Mucosa of descending colon (tissue), 3 donors: Measurements from ENCODE around the gene RAB5IF. TPM values are rescaled to one million over a fixed set of nuclear protein-coding genes. Genes with fewer than 3 reads are reported as not detected.

ENCODE experiments used
- ATAC-seq: fragments of 200-7000 bp; cut with Tn5 transposase; one replicate; pipeline ENCODE4 v1.9.1; 2020; ENCODE audit warnings: mild to moderate bottlenecking, moderate library complexity
- DNase-seq, 3 donors: peaks; one replicate each; pipeline ENCODE4 v3.0.0-alpha.2; 2020
- H3K36me3 ChIP-seq: fragments of 200-600 bp; one replicate; pipeline ENCODE4 v1.8.0; 2021; ENCODE audit warnings: low read depth, mild to moderate bottlenecking
- H3K4me1 ChIP-seq: fragments of 200-600 bp; one replicate; pipeline ENCODE4 v1.8.0; 2021; ENCODE audit warnings: low read depth, mild to moderate bottlenecking
- H3K4me3 ChIP-seq: fragments of 200-600 bp; one replicate; pipeline ENCODE4 v1.8.0; 2021; ENCODE audit warnings: mild to moderate bottlenecking
- H3K9me3 ChIP-seq: fragments of 200-600 bp; one replicate; pipeline ENCODE4 v1.8.0; 2021; ENCODE audit warnings: mild to moderate bottlenecking
- CTCF ChIP-seq: fragments of 200-600 bp; IDR thresholded peaks from one replicate; pipeline ENCODE4 v1.8.0; 2022; ENCODE audit warnings: antibody characterized with exemption, mild to moderate bottlenecking
- intact Hi-C, 2 donors: fragments of 100-400 bp; cut with DNase I in 1 of 2; cut with micrococcal nuclease in 1 of 2; formaldehyde crosslinking; loops; one replicate each; pipeline versions ENCODE4 v1.11.0 to v1.11.1; 2022; cut with DNase I, micrococcal nuclease
- total RNA-seq, 3 donors: library from RNA; stranded (reverse); fragmentation: NEBNext Ultra II Directional in 2 of 3; extraction: Animal tissue kit (Norgen Biotek cat#: 25700) in 2 of 3; gene quantifications; one replicate each; pipeline versions ENCODE4 v1.2.1 to v1.2.4, GENCODE V29; 2021 to 2023
- donor health status: DM: no; HTN: no; CAD: no; lungs with moderate emphysema.
- donor health status: DM: no; HTN: no; CAD: no.
- donor health status: DM: no; HTN: yes; CAD: no.

The RAB5IF gene
- total RNA-seq, 3 donors from 2014 or later: 96.2 to 150 (median 128) TPM

- Histone ChIP-seq H3K4me3 (no peak overlapping the region), H3K4me1 (no peaks in the 10 kb centered on the region), H3K36me3 (no peaks in the 10 kb centered on the region), H3K9me3 (no peaks in the 10 kb centered on the region)
- intact Hi-C loops: no loop called here
- DNase-seq (no peak), ATAC-seq (no peak)
- TF ChIP-seq CTCF: no peak
These were observed 9.4 kb downstream of the RAB5IF start for GRCh38 chr20:36614781-36615557.

- DNase-seq (no peak), ATAC-seq (no peak)
- intact Hi-C loops: no loop called here
- H3K9me3 ChIP-seq: no peaks in the 10 kb centered on the region
- H3K4me3 ChIP-seq: no peak overlapping the region
- no peak for TF ChIP-seq CTCF
- H3K4me1 ChIP-seq: peaks cover 4% of the 10 kb centered on the region
- H3K36me3 ChIP-seq: no peaks in the 10 kb centered on the region
These were observed 15.3 kb downstream of the RAB5IF start for GRCh38 chr20:36620917-36621316.

DNA sequence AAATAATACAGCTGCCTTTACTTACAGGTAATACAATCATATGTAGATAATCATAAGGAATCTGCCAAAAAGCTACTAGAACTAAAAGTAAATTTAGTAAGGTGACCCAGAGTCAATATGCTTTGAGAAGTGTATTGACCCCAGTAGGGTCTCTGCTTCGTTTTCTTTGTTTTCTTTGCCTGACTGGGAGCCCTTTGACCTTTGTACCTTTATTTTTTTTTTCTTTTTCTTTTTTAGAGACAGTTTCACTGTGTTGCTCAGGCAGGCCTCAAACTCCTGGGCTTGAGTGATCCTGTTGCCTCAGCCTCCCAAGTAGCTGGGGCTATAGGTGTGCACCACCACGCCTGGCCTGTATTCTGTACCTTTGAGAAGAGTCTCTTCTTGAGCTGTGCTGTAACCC, 17.9 kb downstream of the RAB5IF start:
- no peak for ATAC-seq
- DNase-seq: no peak
- Histone ChIP-seq H3K36me3 (no peaks in the 10 kb centered on the region), H3K9me3 (no peaks in the 10 kb centered on the region), H3K4me3 (no peak overlapping the region), H3K4me1 (peaks cover 4% of the 10 kb centered on the region)
- TF ChIP-seq CTCF: no peak
- intact Hi-C loops: no loop called here

DNA sequence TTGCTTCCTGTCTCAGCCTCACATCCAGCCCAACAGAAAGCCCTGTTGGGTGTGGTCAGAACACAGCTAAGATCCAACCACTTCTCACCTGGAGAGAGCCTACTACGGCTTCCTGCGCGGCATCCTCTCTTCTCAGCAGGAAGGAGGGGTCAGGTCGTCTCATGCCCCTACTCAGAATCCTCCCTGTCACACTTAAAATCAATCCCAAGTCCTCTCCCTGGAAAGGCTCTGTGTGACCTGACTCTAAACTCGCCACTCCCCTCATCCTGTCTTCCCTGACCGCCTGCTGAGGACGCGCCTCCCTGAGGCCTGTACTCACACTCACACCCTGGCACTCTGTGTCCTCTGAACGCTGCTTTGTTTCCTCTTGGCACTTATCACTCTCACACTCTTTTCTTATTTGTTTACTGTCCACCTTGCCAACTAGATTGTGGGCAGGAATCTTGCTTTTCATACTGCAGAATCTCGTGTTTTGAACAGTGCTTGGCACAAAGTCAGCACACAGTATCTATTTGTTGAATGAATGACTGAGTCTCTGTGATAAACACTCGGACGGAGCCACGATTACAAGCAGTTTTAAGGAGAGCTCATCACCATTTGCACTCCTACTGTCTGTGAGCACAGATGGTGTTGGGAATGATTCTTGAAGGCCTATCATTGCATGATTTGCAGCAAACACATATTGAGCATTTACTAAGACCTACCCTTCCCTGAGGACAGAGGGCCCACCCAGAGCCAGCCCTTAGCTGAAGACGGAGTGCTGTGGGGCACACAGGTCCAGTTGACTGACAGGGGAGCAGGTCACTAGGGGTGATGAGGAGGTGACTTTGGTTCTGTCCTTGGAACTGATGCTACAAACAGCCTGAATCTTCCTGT, 18.7 kb downstream of the RAB5IF start:
- H3K9me3 ChIP-seq: no peaks in the 10 kb centered on the region
- peak; percentile 98 for ATAC-seq

GRCh38 chr20:36624944-36625324, 19.4 kb downstream of the RAB5IF start:
- peaks cover 4% of the 10 kb centered on the region for H3K4me1 ChIP-seq
- ATAC-seq (no peak), DNase-seq (no peak)
- intact Hi-C loops: no loop called here
- no peaks in the 10 kb centered on the region for H3K9me3 ChIP-seq
- H3K36me3 ChIP-seq: no peaks in the 10 kb centered on the region
- no peak for TF ChIP-seq CTCF
- no peak overlapping the region for H3K4me3 ChIP-seq

More for the DNA sequence above, 18.7 kb downstream of the RAB5IF start:
- peak; percentile 50 to 72 (median 63) for DNase-seq
- TF ChIP-seq CTCF: no peak
- no peaks in the 10 kb centered on the region for H3K36me3 ChIP-seq
- peaks cover 4% of the 10 kb centered on the region for H3K4me1 ChIP-seq
- no peak overlapping the region for H3K4me3 ChIP-seq
- intact Hi-C loops: no loop called here
